SU-DHL-6 (cell line): Measurements from ENCODE around the gene PRKCA.

Experiments used
- CTCF ChIP-seq: fragments of 200-600 bp; sonication (generic); IDR thresholded peaks from one replicate; pipeline ENCODE4 v1.5.1; 2017; ENCODE audit warnings: antibody characterized with exemption, mild to moderate bottlenecking, low read length, moderate library complexity; ENCODE audit not compliant: insufficient read depth, poor library complexity, severe bottlenecking
- EZH2phosphoT487 ChIP-seq: fragments of 200-600 bp; sonication (generic), shearing (Covaris generic); conservative IDR thresholded peaks from 2 replicates; pipeline ENCODE4 v1.6.1; 2018; ENCODE audit warnings: mild to moderate bottlenecking, antibody characterized with exemption, low read length, moderate library complexity, mixed read lengths

GRCh38 chr17:66583112-66583748, 280.8 kb downstream of the PRKCA start:
- TF ChIP-seq CTCF (no peak), EZH2phosphoT487 (no peak)
